ENCODE measurements around the gene HUS1B.
"Not testable (repeated sequence)": the region's sequence is repeated elsewhere in the genome, so short reads cannot be mapped to it uniquely, and the experiment has no call there.

Gene HUS1B

GRCh38 chr6:677919-678318, 21.0 kb upstream of the HUS1B start:
- no peak for TF ChIP-seq CTCF (IDR thresholded peaks at IDR 0.05; ENCODE audit: low read depth, low read length)
- no peak for DNase-seq (ENCODE audit: extremely low read depth, low read depth)

GRCh38 chr6:674956-675355, 18.1 kb upstream of the HUS1B start:
- TF ChIP-seq CTCF (IDR thresholded peaks at IDR 0.05; ENCODE audit: low read depth, low read length): no peak
- no peak for DNase-seq (ENCODE audit: extremely low read depth, low read depth)

GRCh38 chr6:674406-674805, 17.5 kb upstream of the HUS1B start:
- TF ChIP-seq CTCF (IDR thresholded peaks at IDR 0.05; ENCODE audit: low read depth, low read length): no peak
- DNase-seq (ENCODE audit: extremely low read depth, low read depth): no peak

GRCh38 chr6:667253-667927, 10.5 kb upstream of the HUS1B start:
- no peak for TF ChIP-seq CTCF (IDR thresholded peaks at IDR 0.05; ENCODE audit: low read depth, low read length)

GRCh38 chr6:665403-666267, 8.7 kb upstream of the HUS1B start:
- TF ChIP-seq CTCF (IDR thresholded peaks at IDR 0.05; ENCODE audit: low read depth, low read length): no peak
- DNase-seq (ENCODE audit: extremely low read depth, low read depth): no peak

More at GRCh38 chr6:667253-667927, 10.5 kb upstream of the HUS1B start:
- no peak for DNase-seq (ENCODE audit: extremely low read depth, low read depth)

- not testable (repeated sequence) for DNase-seq (ENCODE audit: extremely low read depth, low read depth)
Observed at GRCh38 chr6:663788-664187, 6.9 kb upstream of the HUS1B start.

GRCh38 chr6:659716-660581, 3.0 kb upstream of the HUS1B start:
- DNase-seq (ENCODE audit: extremely low read depth, low read depth): no peak
- TF ChIP-seq CTCF (IDR thresholded peaks at IDR 0.05; ENCODE audit: low read depth, low read length): no peak
